Neural progenitor cell (in vitro differentiated cells): ENCODE measurements around the gene PRDX5. TPM values are rescaled to one million over a fixed set of nuclear protein-coding genes. Genes with fewer than 3 reads are reported as not detected.

Experiments used
- DNase-seq: peaks from one replicate; pipeline ENCODE4 v3.0.0-alpha.2; 2016; ENCODE audit warnings: low spot score
- H2AFZ ChIP-seq: fragments of 200-600 bp; sonication (generic); replicated peaks from 2 replicates; pipeline ENCODE4 v1.6.1; 2016; ENCODE audit warnings: antibody characterized with exemption
- H3F3A ChIP-seq: fragments of 200-600 bp; sonication (generic); 2 replicates; pipeline ENCODE4 v1.6.1; 2016; ENCODE audit warnings: antibody characterized with exemption, low read depth
- H3K27ac ChIP-seq: fragments of 200-600 bp; sonication (generic); 2 replicates; pipeline ENCODE4 v1.5.1; 2016; ENCODE audit warnings: mild to moderate bottlenecking
- H3K27me3 ChIP-seq: fragments of 200-600 bp; sonication (generic); 2 replicates; pipeline ENCODE4 v1.6.1; 2016; ENCODE audit warnings: mild to moderate bottlenecking, moderate library complexity
- H3K36me3 ChIP-seq: fragments of 200-600 bp; sonication (generic); 2 replicates; pipeline ENCODE4 v1.5.1; 2016
- H3K4me1 ChIP-seq: fragments of 200-600 bp; sonication (generic); 2 replicates; pipeline ENCODE4 v1.6.1; 2016; ENCODE audit warnings: mixed run types
- H3K4me2 ChIP-seq: fragments of 200-600 bp; sonication (generic); 2 replicates; pipeline ENCODE4 v1.6.1; 2016
- H3K4me3 ChIP-seq: fragments of 200-600 bp; sonication (generic); 2 replicates; pipeline ENCODE4 v1.5.1; 2016
- H3K79me2 ChIP-seq: fragments of 200-600 bp; sonication (generic); 2 replicates; pipeline ENCODE4 v1.6.1; 2016; ENCODE audit warnings: low read depth
- H3K9ac ChIP-seq: fragments of 200-600 bp; sonication (generic); 2 replicates; pipeline ENCODE4 v1.6.1; 2016
- H3K9me3 ChIP-seq: fragments of 200-600 bp; sonication (generic); 2 replicates; pipeline ENCODE4 v1.5.1; 2016; ENCODE audit warnings: low read depth
- H4K20me1 ChIP-seq: fragments of 200-600 bp; sonication (generic); 2 replicates; pipeline ENCODE4 v1.6.1; 2016; ENCODE audit warnings: low read depth
- H3K27ac Mint-ChIP-seq: 3 replicates; pipeline ENCODE4 v1.8.0; 2021; ENCODE audit warnings: mixed read lengths
- H3K27me3 Mint-ChIP-seq: 2 replicates; pipeline ENCODE4 v1.8.0; 2022; ENCODE audit warnings: low read depth, mild to moderate bottlenecking, inconsistent platforms, moderate library complexity, mixed read lengths; ENCODE audit not compliant: insufficient read depth
- H3K36me3 Mint-ChIP-seq: 3 replicates; pipeline ENCODE4 v1.8.0; 2021; ENCODE audit warnings: mixed read lengths
- H3K4me1 Mint-ChIP-seq: 3 replicates; pipeline ENCODE4 v1.8.0; 2021; ENCODE audit warnings: mixed read lengths
- H3K4me3 Mint-ChIP-seq: 3 replicates; pipeline ENCODE4 v1.8.0; 2021; ENCODE audit warnings: mild to moderate bottlenecking, moderate library complexity, mixed read lengths
- H3K9me3 Mint-ChIP-seq: 3 replicates; pipeline ENCODE4 v1.8.0; 2020; ENCODE audit warnings: mixed read lengths
- CTCF ChIP-seq: fragments of 200-600 bp; sonication (generic); IDR thresholded peaks from 2 replicates; pipeline ENCODE4 v1.5.1; 2017; ENCODE audit warnings: antibody characterized with exemption, mild to moderate bottlenecking
- EZH2 ChIP-seq: fragments of 200-600 bp; sonication (generic); IDR thresholded peaks from 2 replicates; pipeline ENCODE4 v1.6.1; 2017; ENCODE audit warnings: antibody characterized with exemption, mild to moderate bottlenecking, moderate library complexity
- EZH2phosphoT487 ChIP-seq: fragments of 200-600 bp; sonication (generic); IDR thresholded peaks from 2 replicates; pipeline ENCODE4 v1.6.1; 2017; ENCODE audit warnings: antibody characterized with exemption
- total RNA-seq: library from RNA; depleted of rRNA; stranded (reverse); fragments of >200 nt; gene quantifications from 2 replicates; pipeline ENCODE4 v1.2.3, GENCODE V29; 2015; ENCODE audit warnings: low replicate concordance

The PRDX5 gene
- total RNA-seq, 1 donor from 2014 or later: 111 TPM

- Mint-ChIP-seq H3K4me1 (peaks cover 16% of the 10 kb centered on the region), H3K9me3 (peaks cover under 1% of the 10 kb centered on the region), H3K27ac (no peak overlapping the region), H3K4me3 (peak overlapping the region; percentile 17), H3K27me3 (peaks cover 78% of the 10 kb centered on the region), H3K36me3 (peaks cover under 1% of the 10 kb centered on the region)
- Histone ChIP-seq H3K79me2 (no peaks in the 10 kb centered on the region), H3K36me3 (no peaks in the 10 kb centered on the region), H3K9ac (no peak overlapping the region), H3K4me1 (peaks cover 19% of the 10 kb centered on the region), H4K20me1 (peaks cover 47% of the 10 kb centered on the region), H3K4me3 (no peak overlapping the region), H3K4me2 (no peak overlapping the region), H2AFZ (no peak overlapping the region), H3K27ac (no peak overlapping the region), H3F3A (peaks cover 17% of the 10 kb centered on the region), H3K27me3 (peaks cover 100% of the 10 kb centered on the region), H3K9me3 (no peaks in the 10 kb centered on the region)
- no peak for DNase-seq
- TF ChIP-seq EZH2 (no peak), CTCF (no peak), EZH2phosphoT487 (no peak)
Measured at GRCh38 chr11:64295760-64296159, 22.2 kb upstream of the PRDX5 start.

GRCh38 chr11:64296236-64296635 is 21.7 kb upstream of the PRDX5 start:
- Mint-ChIP-seq H3K4me1 (peaks cover 16% of the 10 kb centered on the region), H3K36me3 (no peaks in the 10 kb centered on the region), H3K27me3 (peaks cover 79% of the 10 kb centered on the region), H3K9me3 (no peaks in the 10 kb centered on the region), H3K4me3 (no peak overlapping the region), H3K27ac (no peak overlapping the region)
- Histone ChIP-seq H3K79me2 (no peaks in the 10 kb centered on the region), H3K27ac (no peak overlapping the region), H3F3A (peaks cover 22% of the 10 kb centered on the region), H3K9me3 (no peaks in the 10 kb centered on the region), H3K36me3 (no peaks in the 10 kb centered on the region), H3K4me3 (no peak overlapping the region), H4K20me1 (peaks cover 42% of the 10 kb centered on the region), H2AFZ (no peak overlapping the region), H3K4me2 (no peak overlapping the region), H3K27me3 (peaks cover 100% of the 10 kb centered on the region), H3K9ac (no peak overlapping the region), H3K4me1 (peaks cover 17% of the 10 kb centered on the region)
- TF ChIP-seq EZH2: no peak
- no peak for TF ChIP-seq EZH2phosphoT487
- TF ChIP-seq CTCF: no peak
- DNase-seq: no peak

GRCh38 chr11:64296830-64297698 is 20.9 kb upstream of the PRDX5 start:
- Histone ChIP-seq H2AFZ (no peak overlapping the region), H3K4me2 (no peak overlapping the region), H3K9me3 (no peaks in the 10 kb centered on the region), H3K9ac (no peak overlapping the region), H3K4me3 (no peak overlapping the region), H3K79me2 (no peaks in the 10 kb centered on the region), H3K4me1 (peaks cover 15% of the 10 kb centered on the region), H3K36me3 (no peaks in the 10 kb centered on the region), H4K20me1 (peaks cover 41% of the 10 kb centered on the region), H3K27me3 (peaks cover 100% of the 10 kb centered on the region), H3K27ac (no peak overlapping the region), H3F3A (peaks cover 22% of the 10 kb centered on the region)
- no peak for DNase-seq
- Mint-ChIP-seq H3K27me3 (peaks cover 87% of the 10 kb centered on the region), H3K36me3 (no peaks in the 10 kb centered on the region), H3K4me1 (peaks cover 19% of the 10 kb centered on the region), H3K4me3 (no peak overlapping the region), H3K27ac (no peak overlapping the region), H3K9me3 (no peaks in the 10 kb centered on the region)
- TF ChIP-seq CTCF (no peak), EZH2phosphoT487 (no peak), EZH2 (no peak)
